ENCODE results near the gene HNF1A. TPM values are rescaled to one million over a fixed set of nuclear protein-coding genes. Genes with fewer than 3 reads are reported as not detected.

HNF1A gene
- total and polyA plus RNA-seq, 2 of the 13 experiments (the other 11 are each of a cell fraction or from before 2014, with no cell fraction given), result 13.4 to 34.7 TPM

- TF ChIP-seq, protein P1, sequence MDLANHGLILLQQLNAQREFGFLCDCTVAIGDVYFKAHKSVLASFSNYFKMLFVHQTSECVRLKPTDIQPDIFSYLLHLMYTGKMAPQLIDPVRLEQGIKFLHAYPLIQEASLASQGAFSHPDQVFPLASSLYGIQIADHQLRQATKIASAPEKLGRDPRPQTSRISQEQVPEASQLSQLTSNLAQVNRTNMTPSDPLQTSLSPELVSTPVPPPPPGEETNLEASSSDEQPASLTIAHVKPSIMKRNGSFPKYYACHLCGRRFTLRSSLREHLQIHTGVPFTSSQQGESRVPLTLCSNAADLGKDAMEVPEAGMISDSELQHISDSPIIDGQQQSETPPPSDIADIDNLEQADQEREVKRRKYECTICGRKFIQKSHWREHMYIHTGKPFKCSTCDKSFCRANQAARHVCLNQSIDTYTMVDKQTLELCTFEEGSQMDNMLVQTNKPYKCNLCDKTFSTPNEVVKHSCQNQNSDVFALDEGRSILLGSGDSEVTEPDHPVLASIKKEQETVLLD (CRISPR knock-in tag; IDR thresholded peaks at IDR 0.05; ENCODE audit: low read depth), result no peak
- 0 out of 2 replicates have a peak, but pooled peaks have one; percentile 39 for TF ChIP-seq SMYD3 (CRISPR knock-in tag; IDR thresholded peaks at IDR 0.05)
- TF ChIP-seq ARID2 (CRISPR knock-in tag; IDR thresholded peaks at IDR 0.05; ENCODE audit: borderline replicate concordance), result no peak
- no peak for TF ChIP-seq CCDC6 (CRISPR knock-in tag; IDR thresholded peaks at IDR 0.05)
- TF ChIP-seq ZFP90 (CRISPR knock-in tag; IDR thresholded peaks at IDR 0.05; ENCODE audit: borderline replicate concordance), result no peak
- TF ChIP-seq MYPOP (CRISPR knock-in tag; IDR thresholded peaks at IDR 0.05), result no peak
- no peak for TF ChIP-seq ATF4 (CRISPR knock-in tag; IDR thresholded peaks at IDR 0.05)
- TF ChIP-seq SNAPC2 (CRISPR knock-in tag; IDR thresholded peaks at IDR 0.05), result no peak
- TF ChIP-seq, protein P2, sequence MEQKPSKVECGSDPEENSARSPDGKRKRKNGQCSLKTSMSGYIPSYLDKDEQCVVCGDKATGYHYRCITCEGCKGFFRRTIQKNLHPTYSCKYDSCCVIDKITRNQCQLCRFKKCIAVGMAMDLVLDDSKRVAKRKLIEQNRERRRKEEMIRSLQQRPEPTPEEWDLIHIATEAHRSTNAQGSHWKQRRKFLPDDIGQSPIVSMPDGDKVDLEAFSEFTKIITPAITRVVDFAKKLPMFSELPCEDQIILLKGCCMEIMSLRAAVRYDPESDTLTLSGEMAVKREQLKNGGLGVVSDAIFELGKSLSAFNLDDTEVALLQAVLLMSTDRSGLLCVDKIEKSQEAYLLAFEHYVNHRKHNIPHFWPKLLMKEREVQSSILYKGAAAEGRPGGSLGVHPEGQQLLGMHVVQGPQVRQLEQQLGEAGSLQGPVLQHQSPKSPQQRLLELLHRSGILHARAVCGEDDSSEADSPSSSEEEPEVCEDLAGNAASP (CRISPR knock-in tag; IDR thresholded peaks at IDR 0.05; ENCODE audit: borderline replicate concordance), result peak; percentile 51; the same call in 1 of the 2 replicates
- no peak for TF ChIP-seq ZNF761 (CRISPR knock-in tag; conservative IDR thresholded peaks at IDR 0.05)
- TF ChIP-seq ZNF768 (CRISPR knock-in tag; IDR thresholded peaks at IDR 0.05), result 0 out of 2 replicates have a peak, but pooled peaks have one; percentile 16
- no peak for TF ChIP-seq HOXA9 (CRISPR knock-in tag; IDR thresholded peaks at IDR 0.05; ENCODE audit: borderline replicate concordance)
- TF ChIP-seq ETV5 (CRISPR knock-in tag; IDR thresholded peaks at IDR 0.05; ENCODE audit: borderline replicate concordance), result peak; percentile 22; the same call in 1 of the 2 replicates
- TF ChIP-seq, protein P3, sequence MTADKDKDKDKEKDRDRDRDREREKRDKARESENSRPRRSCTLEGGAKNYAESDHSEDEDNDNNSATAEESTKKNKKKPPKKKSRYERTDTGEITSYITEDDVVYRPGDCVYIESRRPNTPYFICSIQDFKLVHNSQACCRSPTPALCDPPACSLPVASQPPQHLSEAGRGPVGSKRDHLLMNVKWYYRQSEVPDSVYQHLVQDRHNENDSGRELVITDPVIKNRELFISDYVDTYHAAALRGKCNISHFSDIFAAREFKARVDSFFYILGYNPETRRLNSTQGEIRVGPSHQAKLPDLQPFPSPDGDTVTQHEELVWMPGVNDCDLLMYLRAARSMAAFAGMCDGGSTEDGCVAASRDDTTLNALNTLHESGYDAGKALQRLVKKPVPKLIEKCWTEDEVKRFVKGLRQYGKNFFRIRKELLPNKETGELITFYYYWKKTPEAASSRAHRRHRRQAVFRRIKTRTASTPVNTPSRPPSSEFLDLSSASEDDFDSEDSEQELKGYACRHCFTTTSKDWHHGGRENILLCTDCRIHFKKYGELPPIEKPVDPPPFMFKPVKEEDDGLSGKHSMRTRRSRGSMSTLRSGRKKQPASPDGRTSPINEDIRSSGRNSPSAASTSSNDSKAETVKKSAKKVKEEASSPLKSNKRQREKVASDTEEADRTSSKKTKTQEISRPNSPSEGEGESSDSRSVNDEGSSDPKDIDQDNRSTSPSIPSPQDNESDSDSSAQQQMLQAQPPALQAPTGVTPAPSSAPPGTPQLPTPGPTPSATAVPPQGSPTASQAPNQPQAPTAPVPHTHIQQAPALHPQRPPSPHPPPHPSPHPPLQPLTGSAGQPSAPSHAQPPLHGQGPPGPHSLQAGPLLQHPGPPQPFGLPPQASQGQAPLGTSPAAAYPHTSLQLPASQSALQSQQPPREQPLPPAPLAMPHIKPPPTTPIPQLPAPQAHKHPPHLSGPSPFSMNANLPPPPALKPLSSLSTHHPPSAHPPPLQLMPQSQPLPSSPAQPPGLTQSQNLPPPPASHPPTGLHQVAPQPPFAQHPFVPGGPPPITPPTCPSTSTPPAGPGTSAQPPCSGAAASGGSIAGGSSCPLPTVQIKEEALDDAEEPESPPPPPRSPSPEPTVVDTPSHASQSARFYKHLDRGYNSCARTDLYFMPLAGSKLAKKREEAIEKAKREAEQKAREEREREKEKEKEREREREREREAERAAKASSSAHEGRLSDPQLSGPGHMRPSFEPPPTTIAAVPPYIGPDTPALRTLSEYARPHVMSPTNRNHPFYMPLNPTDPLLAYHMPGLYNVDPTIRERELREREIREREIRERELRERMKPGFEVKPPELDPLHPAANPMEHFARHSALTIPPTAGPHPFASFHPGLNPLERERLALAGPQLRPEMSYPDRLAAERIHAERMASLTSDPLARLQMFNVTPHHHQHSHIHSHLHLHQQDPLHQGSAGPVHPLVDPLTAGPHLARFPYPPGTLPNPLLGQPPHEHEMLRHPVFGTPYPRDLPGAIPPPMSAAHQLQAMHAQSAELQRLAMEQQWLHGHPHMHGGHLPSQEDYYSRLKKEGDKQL (CRISPR knock-in tag; IDR thresholded peaks at IDR 0.05; ENCODE audit: low read depth), result no peak
- TF ChIP-seq NR2C2 (CRISPR knock-in tag; IDR thresholded peaks at IDR 0.05; ENCODE audit: borderline replicate concordance), result peak; percentile 39; the same call in 1 of the 2 replicates
- TF ChIP-seq, protein P4, sequence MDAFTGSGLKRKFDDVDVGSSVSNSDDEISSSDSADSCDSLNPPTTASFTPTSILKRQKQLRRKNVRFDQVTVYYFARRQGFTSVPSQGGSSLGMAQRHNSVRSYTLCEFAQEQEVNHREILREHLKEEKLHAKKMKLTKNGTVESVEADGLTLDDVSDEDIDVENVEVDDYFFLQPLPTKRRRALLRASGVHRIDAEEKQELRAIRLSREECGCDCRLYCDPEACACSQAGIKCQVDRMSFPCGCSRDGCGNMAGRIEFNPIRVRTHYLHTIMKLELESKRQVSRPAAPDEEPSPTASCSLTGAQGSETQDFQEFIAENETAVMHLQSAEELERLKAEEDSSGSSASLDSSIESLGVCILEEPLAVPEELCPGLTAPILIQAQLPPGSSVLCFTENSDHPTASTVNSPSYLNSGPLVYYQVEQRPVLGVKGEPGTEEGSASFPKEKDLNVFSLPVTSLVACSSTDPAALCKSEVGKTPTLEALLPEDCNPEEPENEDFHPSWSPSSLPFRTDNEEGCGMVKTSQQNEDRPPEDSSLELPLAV (CRISPR knock-in tag; conservative IDR thresholded peaks at IDR 0.05; ENCODE audit: low read depth), result no peak
These were observed 6.1 kb downstream of the HNF1A start (continued) for GRCh38 chr12:120984351-120984898.

Data from HepG2 (cell line).